Neural cell (in vitro differentiated cells): Measurements from ENCODE around the gene ZRANB1. TPM values are rescaled to one million over a fixed set of nuclear protein-coding genes. Genes with fewer than 3 reads are reported as not detected.
"Not testable (repeated sequence)": the region's sequence is repeated elsewhere in the genome, so short reads cannot be mapped to it uniquely, and the experiment has no call there.

Source experiments
- H2AFZ ChIP-seq: fragments of 200-600, 300-800 bp; sonication (generic), shearing (Covaris generic); 2 replicates; pipeline ENCODE4 v1.6.0; 2014; ENCODE audit warnings: low read depth, mild to moderate bottlenecking, antibody characterized with exemption, low read length, moderate library complexity
- H3F3A ChIP-seq: fragments of 200-600 bp; shearing (Covaris generic); 2 replicates; pipeline ENCODE4 v1.6.1; 2016; ENCODE audit warnings: mild to moderate bottlenecking, moderate library complexity, mixed read lengths, antibody characterized with exemption, low read length; ENCODE audit not compliant: insufficient read depth, poor library complexity, severe bottlenecking
- H3K27ac ChIP-seq: fragments of 200-600, 300-800 bp; sonication (generic), shearing (Covaris generic); 2 replicates; pipeline ENCODE4 v1.5.1; 2014; ENCODE audit warnings: mild to moderate bottlenecking, low read length, moderate library complexity
- H3K27me3 ChIP-seq: fragments of 300-800, 200-600 bp; sonication (generic), shearing (Covaris generic); 2 replicates; pipeline ENCODE4 v1.6.0; 2014; ENCODE audit warnings: mild to moderate bottlenecking, low read depth, low read length, moderate library complexity; ENCODE audit not compliant: insufficient read depth
- H3K36me3 ChIP-seq: fragments of 300-800, 200-600 bp; sonication (generic), shearing (Covaris generic); 2 replicates; pipeline ENCODE4 v1.5.1; 2014; ENCODE audit warnings: mild to moderate bottlenecking, antibody characterized with exemption, low read length, moderate library complexity; ENCODE audit not compliant: insufficient read depth
- H3K4me2 ChIP-seq: fragments of 300-800, 200-600 bp; sonication (generic), shearing (Covaris generic); 2 replicates; pipeline ENCODE4 v1.6.0; 2014; ENCODE audit warnings: mild to moderate bottlenecking, low read length
- H3K4me3 ChIP-seq: fragments of 300-800, 200-600 bp; sonication (generic), shearing (Covaris generic); 2 replicates; pipeline ENCODE4 v1.5.1; 2014; ENCODE audit warnings: mild to moderate bottlenecking, low read length, moderate library complexity
- H3K79me2 ChIP-seq: fragments of 200-600 bp; shearing (Covaris generic); replicated peaks from 2 replicates; pipeline ENCODE4 v1.6.0; 2014; ENCODE audit warnings: mild to moderate bottlenecking, low read length, moderate library complexity; ENCODE audit not compliant: insufficient read depth
- H3K9ac ChIP-seq: fragments of 300-800, 200-600 bp; sonication (generic), shearing (Covaris generic); 2 replicates; pipeline ENCODE4 v1.6.1; 2016; ENCODE audit warnings: mild to moderate bottlenecking, low read length, mixed read lengths
- H3K9me2 ChIP-seq: fragments of 200-600 bp; shearing (Covaris generic); 2 replicates; pipeline ENCODE4 v1.6.1; 2016; ENCODE audit warnings: mild to moderate bottlenecking, low read length, mixed read lengths; ENCODE audit not compliant: insufficient read depth
- H3K9me3 ChIP-seq: fragments of 200-600, 300-800 bp; sonication (generic), shearing (Covaris generic); 2 replicates; pipeline ENCODE4 v1.6.1; 2016; ENCODE audit warnings: mild to moderate bottlenecking, mixed run types, low read length, moderate library complexity, mixed read lengths
- H4K20me1 ChIP-seq: fragments of 200-600 bp; shearing (Covaris generic); 2 replicates; pipeline ENCODE4 v1.6.1; 2016; ENCODE audit warnings: mild to moderate bottlenecking, mixed run types; ENCODE audit not compliant: insufficient read depth
- CTCF ChIP-seq: fragments of 450-650 bp; IDR thresholded peaks from 2 replicates; pipeline ENCODE4 v1.5.1; 2014; ENCODE audit warnings: antibody characterized with exemption, mild to moderate bottlenecking, moderate library complexity; ENCODE audit not compliant: poor library complexity, severe bottlenecking
- EP300 ChIP-seq: fragments of 450-650 bp; conservative IDR thresholded peaks from 2 replicates; pipeline ENCODE4 v1.6.1; 2014; ENCODE audit warnings: antibody characterized with exemption, mild to moderate bottlenecking, moderate library complexity; ENCODE audit not compliant: poor library complexity, severe bottlenecking
- EZH2 ChIP-seq: fragments of 200-600, 300-800 bp; shearing (Covaris generic), sonication (generic); IDR thresholded peaks from 2 replicates; pipeline ENCODE4 v1.6.1; 2014; ENCODE audit warnings: antibody characterized with exemption, low read length, borderline replicate concordance, mild to moderate bottlenecking; ENCODE audit not compliant: insufficient read depth, poor library complexity, severe bottlenecking
- MXI1 ChIP-seq: fragments of 450-650 bp; conservative IDR thresholded peaks from 2 replicates; pipeline ENCODE4 v1.6.1; 2014; ENCODE audit warnings: antibody characterized with exemption, mild to moderate bottlenecking; ENCODE audit not compliant: poor library complexity, severe bottlenecking
- POLR2AphosphoS5 ChIP-seq: IDR thresholded peaks from 2 replicates; pipeline ENCODE4 v1.6.1; 2012
- RAD21 ChIP-seq: fragments of 450-650 bp; conservative IDR thresholded peaks from 2 replicates; pipeline ENCODE4 v1.6.1; 2014; ENCODE audit warnings: antibody characterized with exemption, mild to moderate bottlenecking, moderate library complexity
- REST ChIP-seq: IDR thresholded peaks from 2 replicates; pipeline ENCODE4 v1.6.1; 2012; ENCODE audit warnings: borderline replicate concordance
- SMC3 ChIP-seq: fragments of 450-650 bp; conservative IDR thresholded peaks from 2 replicates; pipeline ENCODE4 v1.6.1; 2014; ENCODE audit warnings: antibody characterized with exemption, mild to moderate bottlenecking, moderate library complexity; ENCODE audit not compliant: poor library complexity
- TAF1 ChIP-seq: IDR thresholded peaks from 2 replicates; pipeline ENCODE4 v1.6.1; 2012; ENCODE audit warnings: low read depth
- polyA plus RNA-seq: library from polyadenylated mRNA; depleted of rRNA; stranded (reverse); fragments of >200 nt; gene quantifications from 2 replicates; pipeline ENCODE4 v1.2.3, GENCODE V29; 2014

Gene ZRANB1
- polyA plus RNA-seq, 1 donor from 2014 or later: 47.7 TPM

GRCh38 chr10:124914398-124914797 lies 27.5 kb upstream of the ZRANB1 start:
- not testable (repeated sequence) for H4K20me1 ChIP-seq, H3K4me3 ChIP-seq, H3K27ac ChIP-seq, H3F3A ChIP-seq, H3K9me2 ChIP-seq, H3K4me2 ChIP-seq, H3K9me3 ChIP-seq, H3K36me3 ChIP-seq, H3K27me3 ChIP-seq, H2AFZ ChIP-seq, H3K9ac ChIP-seq
- peaks cover 18% of the 10 kb centered on the region for H3K79me2 ChIP-seq

GRCh38 chr10:124916098-124916584 lies 25.8 kb upstream of the ZRANB1 start:
- H3K9me3 ChIP-seq: no peaks in the 10 kb centered on the region
- H3K4me2 ChIP-seq: peak overlapping the region; percentile 77
- H3K9me2 ChIP-seq: no peaks in the 10 kb centered on the region
- TF ChIP-seq POLR2AphosphoS5 (no peak), RAD21 (peak; percentile 57), MXI1 (no peak)
- peak overlapping the region; percentile 90 for H3K27ac ChIP-seq
- H3K4me3 ChIP-seq: peak overlapping the region; percentile 82
- peaks cover 32% of the 10 kb centered on the region for H3K79me2 ChIP-seq
- H2AFZ ChIP-seq: peak overlapping the region; percentile 98
- peak overlapping the region; percentile 94 for H3K9ac ChIP-seq
- H3K36me3 ChIP-seq: no peaks in the 10 kb centered on the region
- no peaks in the 10 kb centered on the region for H3K27me3 ChIP-seq
- peaks cover 7% of the 10 kb centered on the region for H4K20me1 ChIP-seq
- peaks cover 3% of the 10 kb centered on the region for H3F3A ChIP-seq

- H3K4me3 ChIP-seq: peak overlapping the region; percentile 88
- H3K9me2 ChIP-seq: no peaks in the 10 kb centered on the region
- H3K9me3 ChIP-seq: no peaks in the 10 kb centered on the region
- H3F3A ChIP-seq: peaks cover 3% of the 10 kb centered on the region
- TF ChIP-seq SMC3 (peak; percentile 60), POLR2AphosphoS5 (peak; percentile 96), RAD21 (peak; percentile 16), CTCF (peak; percentile 17), EZH2 (no peak), REST (peak; percentile 88), TAF1 (peak; percentile 93), MXI1 (peak; percentile 80), EP300 (peak; percentile 55)
- H4K20me1 ChIP-seq: peaks cover 12% of the 10 kb centered on the region
- H2AFZ ChIP-seq: peak overlapping the region; percentile 98
- peaks cover 39% of the 10 kb centered on the region for H3K79me2 ChIP-seq
- H3K4me2 ChIP-seq: peak overlapping the region; percentile 77
- no peaks in the 10 kb centered on the region for H3K27me3 ChIP-seq
- peak overlapping the region; percentile 90 for H3K27ac ChIP-seq
- no peaks in the 10 kb centered on the region for H3K36me3 ChIP-seq
- peak overlapping the region; percentile 94 for H3K9ac ChIP-seq
Observed at GRCh38 chr10:124916585-124917427, 25.1 kb upstream of the ZRANB1 start.
